ENCODE data around the gene KRT36. TPM values are rescaled to one million over a fixed set of nuclear protein-coding genes. Genes with fewer than 3 reads are reported as not detected.
A peak's percentile ranks its signal among the peaks of the same experiment; 100 is the strongest.

KRT36 gene
- total RNA-seq, 1 experiment from 2014 or later: not detected

- no peaks in the 10 kb centered on the region for H3K4me1 ChIP-seq
- no peaks in the 10 kb centered on the region for H3K27me3 Mint-ChIP-seq (ENCODE audit: insufficient read depth, unreplicated experiment)
- ChIA-PET POLR2A (no interaction called here), CTCF (no interaction called here)
- H3K36me3 Mint-ChIP-seq (ENCODE audit: insufficient read depth, unreplicated experiment): no peaks in the 10 kb centered on the region
- no peak overlapping the region for H3K4me3 ChIP-seq (ENCODE audit: low read depth, low read length)
- no TSS peak for BruUV-seq (replicated peaks)
- DNase-seq: no peak
- no peak overlapping the region for H3K4me3 Mint-ChIP-seq (ENCODE audit: unreplicated experiment)
- no peaks in the 10 kb centered on the region for H3K36me3 ChIP-seq (ENCODE audit: control insufficient read depth, insufficient read depth, low read length)
- TF ChIP-seq, protein P1, sequence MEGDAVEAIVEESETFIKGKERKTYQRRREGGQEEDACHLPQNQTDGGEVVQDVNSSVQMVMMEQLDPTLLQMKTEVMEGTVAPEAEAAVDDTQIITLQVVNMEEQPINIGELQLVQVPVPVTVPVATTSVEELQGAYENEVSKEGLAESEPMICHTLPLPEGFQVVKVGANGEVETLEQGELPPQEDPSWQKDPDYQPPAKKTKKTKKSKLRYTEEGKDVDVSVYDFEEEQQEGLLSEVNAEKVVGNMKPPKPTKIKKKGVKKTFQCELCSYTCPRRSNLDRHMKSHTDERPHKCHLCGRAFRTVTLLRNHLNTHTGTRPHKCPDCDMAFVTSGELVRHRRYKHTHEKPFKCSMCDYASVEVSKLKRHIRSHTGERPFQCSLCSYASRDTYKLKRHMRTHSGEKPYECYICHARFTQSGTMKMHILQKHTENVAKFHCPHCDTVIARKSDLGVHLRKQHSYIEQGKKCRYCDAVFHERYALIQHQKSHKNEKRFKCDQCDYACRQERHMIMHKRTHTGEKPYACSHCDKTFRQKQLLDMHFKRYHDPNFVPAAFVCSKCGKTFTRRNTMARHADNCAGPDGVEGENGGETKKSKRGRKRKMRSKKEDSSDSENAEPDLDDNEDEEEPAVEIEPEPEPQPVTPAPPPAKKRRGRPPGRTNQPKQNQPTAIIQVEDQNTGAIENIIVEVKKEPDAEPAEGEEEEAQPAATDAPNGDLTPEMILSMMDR (IDR thresholded peaks at IDR 0.05; ENCODE audit: insufficient read depth in 1 of 2, low read depth in 1 of 2, low read length in 1 of 2, severe bottlenecking in 1 of 2, unreplicated experiment in 1 of 2): no peak
- H3K9me3 Mint-ChIP-seq (ENCODE audit: unreplicated experiment): no peaks in the 10 kb centered on the region
- no peaks in the 10 kb centered on the region for H3K27me3 ChIP-seq (replicated peaks; ENCODE audit: control insufficient read depth, insufficient read depth, low read length)
- no peak overlapping the region for H3K27ac Mint-ChIP-seq (ENCODE audit: unreplicated experiment)
- H3K4me1 Mint-ChIP-seq (ENCODE audit: low read depth, unreplicated experiment): no peaks in the 10 kb centered on the region
- intact Hi-C loops (cut with micrococcal nuclease; ENCODE audit: unreplicated experiment): loop anchor here (10.0 kb wide), 1 partner anchor 167 kb away; no protein-coding TSS in a partner anchor
- H3K9me3 ChIP-seq: no peaks in the 10 kb centered on the region
Measured at GRCh38 chr17:41491476-41491875, 1.8 kb upstream of the KRT36 start.

DNA sequence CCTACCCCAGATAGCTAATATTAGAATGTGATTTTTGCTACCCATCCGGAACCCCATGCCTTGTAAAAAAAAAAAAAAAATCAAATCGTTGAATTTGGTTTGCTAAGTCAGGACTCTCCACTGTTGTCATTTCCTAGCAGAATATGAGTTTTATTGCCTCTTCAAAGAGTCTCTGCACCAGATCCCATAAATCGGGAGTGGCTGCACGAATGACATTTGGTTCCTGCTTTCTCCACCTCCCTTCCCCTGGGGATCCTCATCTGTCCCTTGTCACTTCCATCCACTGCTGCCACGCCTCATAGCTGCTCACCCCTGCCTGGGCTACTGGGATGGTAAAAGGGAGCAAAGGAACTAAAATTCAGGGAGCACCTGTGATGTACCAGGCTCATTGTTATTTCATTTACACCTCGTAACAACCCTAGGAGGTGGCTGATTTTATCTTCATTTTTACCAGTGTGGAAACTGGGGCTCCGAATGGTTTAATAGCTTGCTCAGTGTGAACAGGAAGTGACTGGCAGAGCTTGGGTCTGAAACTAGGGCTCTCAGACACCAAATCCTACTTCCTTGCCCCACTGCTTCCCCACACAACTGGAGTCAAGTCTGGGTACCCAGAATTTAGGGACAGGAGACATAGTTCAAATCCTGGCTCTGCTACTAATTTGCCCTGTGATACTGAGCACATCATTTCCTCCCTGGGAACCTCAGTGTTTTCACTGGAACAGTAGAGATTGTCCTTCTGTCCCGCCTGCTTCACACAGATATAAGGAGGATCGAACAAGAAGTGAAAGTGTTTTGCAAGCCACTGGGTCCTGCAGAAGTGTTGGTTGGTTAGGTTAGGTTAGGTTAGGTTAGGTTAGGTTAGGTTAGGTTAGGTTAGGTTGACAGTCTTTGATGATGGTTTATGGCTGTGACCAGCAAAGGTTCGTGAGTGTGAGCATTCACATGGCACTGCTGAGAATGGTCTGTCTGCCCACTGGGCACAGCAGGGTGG is 585 bp upstream of the KRT36 start:
- TF ChIP-seq, protein P1 (IDR thresholded peaks at IDR 0.05; ENCODE audit: insufficient read depth in 1 of 2, low read depth in 1 of 2, low read length in 1 of 2, severe bottlenecking in 1 of 2, unreplicated experiment in 1 of 2): no peak
- CTCF ChIA-PET: interaction anchor here (0.7 to 1.3 kb wide), 2 partner anchors 121 to 173 kb away, joined by 3 read pairs; no protein-coding TSS in a partner anchor
- H3K27ac Mint-ChIP-seq (ENCODE audit: unreplicated experiment): no peak overlapping the region
- no peaks in the 10 kb centered on the region for H3K36me3 Mint-ChIP-seq (ENCODE audit: insufficient read depth, unreplicated experiment)
- H3K27me3 Mint-ChIP-seq (ENCODE audit: insufficient read depth, unreplicated experiment): no peaks in the 10 kb centered on the region
- no TSS peak for BruUV-seq (replicated peaks)
- no peaks in the 10 kb centered on the region for H3K36me3 ChIP-seq (ENCODE audit: control insufficient read depth, insufficient read depth, low read length)
- POLR2A ChIA-PET: no interaction called here
- H3K9me3 Mint-ChIP-seq (ENCODE audit: unreplicated experiment): no peaks in the 10 kb centered on the region
- H3K4me3 Mint-ChIP-seq (ENCODE audit: unreplicated experiment): no peak overlapping the region
- H3K4me3 ChIP-seq (ENCODE audit: low read depth, low read length): no peak overlapping the region
- no peaks in the 10 kb centered on the region for H3K4me1 ChIP-seq
- no peaks in the 10 kb centered on the region for H3K9me3 ChIP-seq
- DNase-seq: no peak
- intact Hi-C loops (cut with micrococcal nuclease; ENCODE audit: unreplicated experiment): loop anchor here (10.0 kb wide), 1 partner anchor 165 kb away; no protein-coding TSS in a partner anchor
- H3K4me1 Mint-ChIP-seq (ENCODE audit: low read depth, unreplicated experiment): no peaks in the 10 kb centered on the region
- no peaks in the 10 kb centered on the region for H3K27me3 ChIP-seq (replicated peaks; ENCODE audit: control insufficient read depth, insufficient read depth, low read length)

DNA sequence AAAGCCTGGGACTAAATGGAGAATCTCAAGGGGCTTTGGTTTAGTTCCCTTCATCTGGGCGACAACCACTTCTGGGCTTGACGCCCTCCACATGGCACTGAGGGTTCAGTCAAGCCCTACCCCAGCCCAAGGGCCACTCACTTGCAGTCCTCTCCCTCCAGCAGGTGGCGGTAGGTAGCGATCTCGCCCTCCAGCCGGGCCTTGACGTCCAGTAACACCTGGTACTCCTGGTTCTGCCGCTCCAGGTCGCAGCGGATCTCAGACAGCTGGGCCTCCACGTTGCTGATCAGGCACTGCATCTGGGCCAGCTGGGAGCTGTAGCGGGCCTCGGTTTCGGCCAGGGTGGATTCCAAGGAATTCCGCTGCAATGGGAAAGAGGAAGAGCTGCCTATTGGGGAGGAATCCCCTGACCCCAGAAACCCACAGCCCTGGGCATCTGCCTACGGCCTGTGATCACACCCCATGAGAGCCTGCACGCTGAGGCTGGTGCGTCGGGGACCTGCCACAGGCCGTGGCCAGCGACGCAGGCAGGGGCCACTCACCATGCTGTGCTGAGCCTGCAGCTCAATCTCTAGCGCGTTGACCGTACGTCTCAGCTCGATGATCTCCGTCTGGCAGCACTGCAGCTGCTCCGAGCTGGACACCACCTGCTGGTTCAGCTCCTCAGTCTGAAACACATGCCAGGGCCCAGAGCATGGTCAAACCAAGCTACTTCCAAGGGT is 2.7 kb downstream of the KRT36 start:
- peak in 1 of 2 experiments; percentile 58 for DNase-seq
- Histone ChIP-seq H3K4me1 (peaks cover 16% of the 10 kb centered on the region), H3K9me3 (no peaks in the 10 kb centered on the region), H3K36me3 (ENCODE audit: control insufficient read depth, insufficient read depth, low read length) (no peaks in the 10 kb centered on the region), H3K4me3 (ENCODE audit: low read depth, low read length) (no peak overlapping the region), H3K27me3 (replicated peaks; ENCODE audit: control insufficient read depth, insufficient read depth, low read length) (no peaks in the 10 kb centered on the region)
- Mint-ChIP-seq H3K9me3 (ENCODE audit: unreplicated experiment) (no peaks in the 10 kb centered on the region), H3K36me3 (ENCODE audit: insufficient read depth, unreplicated experiment) (no peaks in the 10 kb centered on the region), H3K27me3 (ENCODE audit: insufficient read depth, unreplicated experiment) (no peaks in the 10 kb centered on the region), H3K27ac (ENCODE audit: unreplicated experiment) (no peak overlapping the region), H3K4me1 (ENCODE audit: low read depth, unreplicated experiment) (peaks cover 11% of the 10 kb centered on the region), H3K4me3 (ENCODE audit: unreplicated experiment) (no peak overlapping the region)
- POLR2A ChIA-PET: no interaction called here
- intact Hi-C loops (cut with micrococcal nuclease; ENCODE audit: unreplicated experiment): no loop called here
- no TSS peak for BruUV-seq (replicated peaks)
- CTCF ChIA-PET: no interaction called here
- TF ChIP-seq, protein P1 (IDR thresholded peaks at IDR 0.05; ENCODE audit: insufficient read depth in 1 of 2, low read depth in 1 of 2, low read length in 1 of 2, severe bottlenecking in 1 of 2, unreplicated experiment in 1 of 2): peak in 1 of 2 experiments; percentile 38

Data from Caco-2 (cell line).